Measurements from ENCODE around the gene SPACDR.
A peak's percentile ranks its signal among the peaks of the same experiment; 100 is the strongest.

Gene SPACDR

GRCh38 chr7:100433276-100433591 is 30.8 kb downstream of the SPACDR start:
- no peak for DNase-seq

GRCh38 chr7:100432621-100433275 is 31.3 kb downstream of the SPACDR start:
- no peak for DNase-seq

GRCh38 chr7:100432053-100432452 is 32.0 kb downstream of the SPACDR start:
- DNase-seq = no peak

- no peak for DNase-seq
These were observed 32.7 kb downstream of the SPACDR start for GRCh38 chr7:100431286-100431735.

GRCh38 chr7:100430493-100431285 is 33.4 kb downstream of the SPACDR start:
- no peak for DNase-seq

GRCh38 chr7:100429637-100430492 is 34.2 kb downstream of the SPACDR start, which contains the start of gene MEPCE:
Gene MEPCE, plus strand, starts transcription at chr7:100429831. Its CDS starts 188 bp downstream, at chr7:100430019.
- peak; percentile 98 for DNase-seq

GRCh38 chr7:100428967-100429636 is 35.0 kb downstream of the SPACDR start:
- DNase-seq = peak; percentile 100

- DNase-seq = peak; percentile 97
These were observed 35.7 kb downstream of the SPACDR start, which contains the start of gene ZCWPW1 for GRCh38 chr7:100428199-100428966. Gene ZCWPW1, minus strand, starts transcription at chr7:100428703. Its CDS starts 8,054 bp downstream, at chr7:100420649.

GRCh38 chr7:100427762-100428198 is 36.3 kb downstream of the SPACDR start:
- no peak for DNase-seq

GRCh38 chr7:100426516-100426915 is 37.5 kb downstream of the SPACDR start:
- DNase-seq = no peak

- no peak for DNase-seq
These were observed 38.7 kb downstream of the SPACDR start for GRCh38 chr7:100425347-100425746.

- no peak for DNase-seq
These were observed 40.7 kb downstream of the SPACDR start for GRCh38 chr7:100423315-100423714.

- DNase-seq = no peak
These were observed 44.3 kb downstream of the SPACDR start for GRCh38 chr7:100419660-100420226.

GRCh38 chr7:100418930-100419659 is 45.0 kb downstream of the SPACDR start:
- no peak for DNase-seq

GRCh38 chr7:100415448-100415847 is 48.6 kb downstream of the SPACDR start:
- no peak for DNase-seq

- DNase-seq = no peak
These were observed 50.2 kb downstream of the SPACDR start for GRCh38 chr7:100413889-100414288.

- no peak for DNase-seq
These were observed 50.7 kb downstream of the SPACDR start for GRCh38 chr7:100413346-100413745.

GRCh38 chr7:100411101-100411500 is 53.0 kb downstream of the SPACDR start:
- no peak for DNase-seq

- DNase-seq = no peak
These were observed 56.5 kb downstream of the SPACDR start for GRCh38 chr7:100407285-100408180.

GRCh38 chr7:100406767-100407166 is 57.3 kb downstream of the SPACDR start:
- DNase-seq = no peak

Measured in NK-92 treated with Interleukin-12 subunit alpha and Interleukin-12 subunit beta, amount 100 ng/mL, for 24 hours (cell line).